Bronchial epithelial cell (primary cell): ENCODE data around the gene PLEKHA3. TPM values are rescaled to one million over a fixed set of nuclear protein-coding genes. Genes with fewer than 3 reads are reported as not detected.
"Not testable (repeated sequence)": the region's sequence is repeated elsewhere in the genome, so short reads cannot be mapped to it uniquely, and the experiment has no call there.

ENCODE experiments used
- DNase-seq: peaks from one replicate; pipeline ENCODE4 v3.0.0-alpha.2; 2010; ENCODE audit warnings: low read depth
- FAIRE-seq: peaks from 2 replicates; lab custom pipeline; 2011; peaks lifted over from hg19 to GRCh38; lab: Jason Lieb, UNC
- H3K27me3 ChIP-seq: 2 replicates; pipeline ENCODE4 v1.5.1; 2011; ENCODE audit warnings: low read length; ENCODE audit not compliant: control insufficient read depth, insufficient read depth
- H3K36me3 ChIP-seq: 2 replicates; pipeline ENCODE4 v1.5.1; 2011; ENCODE audit warnings: low read length; ENCODE audit not compliant: control insufficient read depth, insufficient read depth
- H3K4me3 ChIP-seq: 2 replicates; pipeline ENCODE4 v1.5.1; 2011; ENCODE audit warnings: mild to moderate bottlenecking, low read depth, low read length, control low read depth
- CTCF ChIP-seq: IDR thresholded peaks from 2 replicates; pipeline ENCODE4 v1.5.1; 2011; ENCODE audit warnings: mild to moderate bottlenecking, moderate library complexity, low read length, control low read depth, inconsistent platforms; ENCODE audit not compliant: insufficient read depth, severe bottlenecking
- total RNA-seq: library from RNA; depleted of rRNA; stranded (reverse); fragments of >200 nt; gene quantifications from 2 replicates; pipeline ENCODE4 v1.2.1, GENCODE V29; 2014

The PLEKHA3 gene
- total RNA-seq, 1 donor from 2014 or later = 4.7 TPM

- Histone ChIP-seq H3K36me3 (peaks cover 1% of the 10 kb centered on the region), H3K27me3 (no peaks in the 10 kb centered on the region), H3K4me3 (no peak overlapping the region)
- no peak for TF ChIP-seq CTCF
- peak; percentile 91 for DNase-seq
- FAIRE-seq = no peak
Observed at GRCh38 chr2:178514664-178515063, 34.4 kb downstream of the PLEKHA3 start.

GRCh38 chr2:178517496-178517895 lies 37.2 kb downstream of the PLEKHA3 start:
- H3K4me3 ChIP-seq = no peak overlapping the region
- DNase-seq (no peak), FAIRE-seq (no peak)
- H3K27me3 ChIP-seq = no peaks in the 10 kb centered on the region
- H3K36me3 ChIP-seq = peaks cover 1% of the 10 kb centered on the region
- no peak for TF ChIP-seq CTCF

GRCh38 chr2:178521304-178522150 lies 41.3 kb downstream of the PLEKHA3 start:
- peaks cover under 1% of the 10 kb centered on the region for H3K36me3 ChIP-seq

GRCh38 chr2:178522950-178523595 lies 42.8 kb downstream of the PLEKHA3 start:
- TF ChIP-seq CTCF = peak; percentile 89
- FAIRE-seq = no peak
- DNase-seq = peak; percentile 76

More at GRCh38 chr2:178521304-178522150, 41.3 kb downstream of the PLEKHA3 start:
- FAIRE-seq (no peak), DNase-seq (no peak)
- no peaks in the 10 kb centered on the region for H3K27me3 ChIP-seq
- H3K4me3 ChIP-seq = no peak overlapping the region
- no peak for TF ChIP-seq CTCF

GRCh38 chr2:178523596-178524134 lies 43.4 kb downstream of the PLEKHA3 start:
- DNase-seq (no peak), FAIRE-seq (no peak)
- Histone ChIP-seq H3K4me3 (peak overlapping the region; percentile 61), H3K36me3 (no peaks in the 10 kb centered on the region), H3K27me3 (no peaks in the 10 kb centered on the region)
- no peak for TF ChIP-seq CTCF

More at GRCh38 chr2:178522950-178523595, 42.8 kb downstream of the PLEKHA3 start:
- Histone ChIP-seq H3K27me3 (no peaks in the 10 kb centered on the region), H3K36me3 (no peaks in the 10 kb centered on the region), H3K4me3 (peak overlapping the region; percentile 61)

- not testable (repeated sequence) for H3K4me3 ChIP-seq, DNase-seq, H3K27me3 ChIP-seq, FAIRE-seq, H3K36me3 ChIP-seq
Observed at GRCh38 chr2:178525010-178525409, 44.8 kb downstream of the PLEKHA3 start.

- not testable (repeated sequence) for DNase-seq, FAIRE-seq, H3K4me3 ChIP-seq, H3K27me3 ChIP-seq, H3K36me3 ChIP-seq
Observed at GRCh38 chr2:178525460-178525859, 45.2 kb downstream of the PLEKHA3 start.
